GM18508 (cell line): Measurements from ENCODE around the gene PLEKHH1.

Experiments
- ATAC-seq: cut with Tn5 transposase; IDR thresholded peaks from one replicate; pipeline ENCODE4 v1.9.1; 2021; ENCODE audit warnings: moderate number of reproducible peaks; ENCODE audit not compliant: insufficient read depth, unreplicated experiment

PLEKHH1 gene

DNA sequence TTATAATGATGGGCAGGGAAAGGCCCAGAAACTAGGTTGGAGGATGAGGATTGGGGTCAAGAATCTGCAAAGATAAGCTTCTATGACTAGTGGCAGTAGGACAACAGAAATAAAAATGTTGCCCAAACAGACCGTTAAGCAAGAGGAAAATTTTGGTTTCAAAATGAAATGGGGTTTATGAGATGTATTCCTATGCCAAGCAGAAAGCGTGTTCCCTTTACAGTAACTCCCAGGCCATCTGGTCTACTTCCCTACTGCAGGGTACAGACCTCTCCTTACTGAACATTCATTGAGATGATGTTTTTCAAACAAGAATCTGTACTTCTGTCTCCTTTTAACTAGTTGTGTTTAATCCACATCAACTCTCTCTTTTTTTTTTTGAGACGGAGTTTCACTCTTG is 24.1 kb upstream of the PLEKHH1 start:
- no peak for ATAC-seq

DNA sequence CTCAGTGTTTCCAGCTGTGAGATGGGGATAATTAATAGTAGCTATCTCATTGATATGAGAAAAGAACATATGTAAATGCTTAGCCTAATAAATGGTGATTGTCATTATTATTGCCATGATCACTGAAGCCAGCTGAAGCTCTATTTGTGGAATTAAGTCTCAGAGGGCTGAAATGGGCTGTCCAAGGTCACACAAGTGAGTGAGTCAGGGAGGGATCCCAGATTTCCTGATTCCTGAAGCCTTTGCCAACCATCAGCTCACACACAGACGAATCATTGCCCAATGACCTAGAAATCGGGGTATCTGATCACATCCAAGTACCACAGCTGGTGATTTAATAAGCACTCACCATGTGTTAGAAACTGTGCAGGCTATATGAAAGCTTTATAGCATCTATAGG is 23.0 kb upstream of the PLEKHH1 start:
- ATAC-seq = no peak

DNA sequence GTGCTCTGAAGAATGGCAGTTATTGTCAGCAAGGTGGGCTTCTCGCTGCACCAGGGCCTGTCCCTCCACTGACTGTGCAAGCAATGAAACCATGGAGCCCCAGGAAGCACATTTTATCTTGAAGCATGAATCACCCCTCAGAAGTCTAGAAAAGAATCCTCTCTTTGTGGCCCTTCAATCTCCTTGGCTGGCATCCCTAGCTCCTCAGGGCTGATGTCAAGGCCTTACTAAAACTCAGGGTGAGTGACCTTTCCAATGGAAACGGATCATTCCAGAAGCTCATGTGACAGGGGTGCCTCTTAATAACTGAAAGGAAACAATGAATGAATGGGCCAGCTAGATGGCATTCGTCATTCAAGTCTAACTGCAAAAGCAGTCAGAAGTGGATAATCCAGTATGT is 22.3 kb upstream of the PLEKHH1 start:
- ATAC-seq = no peak

DNA sequence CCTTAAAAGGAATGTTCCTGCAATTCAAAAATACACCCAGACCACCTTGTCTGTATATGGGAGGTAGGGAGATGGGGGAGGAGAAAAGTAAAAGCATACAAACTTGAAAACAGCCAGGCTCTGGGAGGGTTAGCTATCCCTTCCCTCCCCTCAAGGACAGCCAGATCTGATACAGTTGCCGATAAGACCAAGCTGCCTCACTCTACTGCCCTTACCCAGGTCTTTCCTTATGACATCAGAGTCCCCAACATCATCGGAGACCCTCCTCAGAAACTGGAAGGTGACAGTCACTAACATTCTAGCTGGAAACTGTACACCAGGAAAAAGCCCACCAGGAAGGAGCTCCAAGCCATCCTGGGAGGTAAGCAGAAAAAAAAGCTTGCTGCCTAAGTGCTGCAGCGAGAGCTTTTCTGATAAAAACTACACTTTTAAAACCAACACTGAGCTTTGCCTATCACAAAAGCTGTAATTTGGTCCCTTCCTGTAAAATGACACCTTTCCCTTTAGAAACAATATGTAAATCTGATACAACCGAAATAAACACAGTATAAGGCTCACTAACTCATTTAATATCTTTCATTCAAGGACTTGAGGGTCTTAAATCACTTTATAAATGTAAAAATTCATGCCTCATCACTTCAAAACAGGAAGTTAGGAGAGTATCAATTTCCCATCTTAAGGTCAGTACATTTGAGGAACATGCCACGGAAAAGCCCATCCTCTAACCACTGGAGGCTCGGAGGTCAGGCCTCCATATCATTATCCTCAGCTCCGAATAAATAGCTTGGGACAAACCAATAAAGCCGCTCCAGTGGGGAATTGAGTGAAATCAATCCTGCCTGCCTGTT is 20.4 kb upstream of the PLEKHH1 start:
- ATAC-seq = no peak

DNA sequence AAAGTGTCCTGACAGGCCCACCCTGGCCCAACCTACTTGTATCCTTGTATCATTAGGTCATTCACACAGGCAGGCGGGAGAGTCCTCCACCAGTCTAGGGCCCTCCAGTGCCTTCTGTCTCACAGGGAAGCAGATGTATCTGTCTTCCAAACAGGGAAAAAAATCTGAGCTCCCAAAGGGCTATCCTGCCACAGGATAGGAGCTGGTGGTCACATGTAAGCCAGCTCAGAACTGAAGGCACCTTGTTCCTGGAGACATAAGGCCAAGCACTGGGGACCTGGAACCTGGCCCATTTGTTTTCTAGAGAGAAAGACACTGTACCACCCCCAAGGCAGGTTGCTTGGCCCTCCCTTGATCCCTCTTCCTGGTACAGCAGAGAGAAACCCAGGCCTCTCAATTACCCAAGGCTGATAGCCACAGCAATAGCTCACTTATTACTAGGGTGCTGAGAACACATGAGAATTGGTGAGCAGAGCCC is 19.4 kb upstream of the PLEKHH1 start:
- no peak for ATAC-seq

DNA sequence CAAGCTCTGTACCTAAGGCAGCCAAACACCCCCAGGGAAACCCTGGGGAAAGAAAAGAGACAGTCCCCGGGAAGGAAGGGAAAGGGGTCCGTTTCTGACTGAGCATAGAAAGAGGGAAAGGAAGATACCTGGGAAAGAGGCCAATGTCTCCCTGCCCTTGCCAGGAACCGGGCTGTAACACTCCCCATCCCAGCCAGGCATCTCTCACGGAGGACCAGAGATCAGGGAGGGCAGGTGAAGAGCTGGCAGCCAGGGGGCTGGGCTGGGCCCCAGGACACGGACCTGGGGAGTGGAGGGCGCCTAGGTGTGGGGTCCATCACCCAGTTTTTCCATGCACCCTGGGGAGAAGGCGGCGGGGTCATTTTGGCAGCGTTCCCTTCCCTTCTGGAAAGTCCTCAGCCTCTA is 18.9 kb upstream of the PLEKHH1 start:
- no peak for ATAC-seq

DNA sequence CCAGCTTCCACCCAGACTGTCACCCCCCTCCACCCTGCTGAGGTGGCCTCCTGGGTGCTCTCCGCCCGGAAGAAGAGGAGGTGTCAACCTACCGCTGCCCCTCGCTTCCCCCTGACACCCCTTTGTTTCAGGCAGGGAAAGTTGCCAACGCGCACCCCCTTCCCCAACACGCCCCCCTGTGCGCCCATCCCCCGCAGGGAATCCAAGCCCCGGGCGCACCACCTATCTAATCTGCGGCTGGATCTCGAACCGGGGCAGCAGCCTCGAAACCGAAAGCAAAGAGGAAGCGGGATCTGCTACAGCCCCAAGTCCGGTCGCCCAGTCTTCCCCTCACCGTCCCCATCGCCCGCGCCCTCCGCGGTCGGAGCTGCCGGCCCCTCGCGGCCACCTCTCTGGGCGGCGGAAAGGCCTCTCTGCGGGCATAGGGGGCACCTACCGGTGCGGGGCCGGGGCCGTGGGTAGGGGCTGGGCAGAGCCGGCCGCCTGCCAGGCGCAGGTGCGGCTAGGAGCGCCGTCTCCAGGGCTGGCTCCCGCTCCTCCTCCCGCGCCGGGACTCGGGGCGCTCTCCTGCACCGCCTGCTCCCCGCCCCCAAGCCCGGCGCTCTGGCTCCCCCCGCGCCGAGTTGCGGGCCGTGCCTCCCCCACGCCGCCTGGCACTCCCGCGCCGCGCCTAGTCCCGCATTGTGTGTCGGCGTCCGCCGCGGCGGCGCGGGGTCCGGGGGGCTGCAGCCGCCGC is 18.3 kb upstream of the PLEKHH1 start:
- ATAC-seq = no peak

DNA sequence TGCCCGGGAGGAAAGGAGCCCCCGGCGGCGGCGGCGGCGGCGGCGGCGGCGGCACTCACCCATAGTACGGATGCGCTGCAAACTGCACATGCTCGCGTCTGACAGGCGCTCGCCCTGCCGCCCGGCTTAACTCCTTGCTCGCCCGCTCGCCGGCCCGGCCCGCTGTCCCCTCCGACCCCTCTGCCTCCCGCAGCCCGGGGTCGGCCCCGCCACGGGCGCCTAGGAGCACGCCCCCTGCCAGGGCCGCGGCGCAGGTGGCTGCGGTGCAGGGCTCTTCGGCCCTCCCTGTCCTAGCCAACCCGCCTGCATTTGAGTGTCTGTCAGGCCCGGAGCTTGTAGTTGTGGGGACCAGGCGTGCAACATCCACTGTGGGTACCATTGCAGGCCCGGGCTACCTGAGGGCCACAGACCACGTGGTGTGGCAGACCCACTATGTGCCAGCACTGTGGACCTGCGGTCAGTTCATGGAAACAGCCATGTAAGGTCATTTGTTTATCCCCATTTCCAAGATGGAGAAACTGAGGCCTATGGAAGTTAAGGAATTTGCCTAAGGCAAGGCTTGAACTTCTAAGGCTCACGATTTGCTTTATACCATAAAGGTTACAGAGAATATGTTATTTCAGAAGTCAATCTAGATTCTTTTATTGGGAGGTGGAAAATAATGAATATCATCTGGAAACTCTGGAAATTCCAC is 17.6 kb upstream of the PLEKHH1 start:
- no peak for ATAC-seq

DNA sequence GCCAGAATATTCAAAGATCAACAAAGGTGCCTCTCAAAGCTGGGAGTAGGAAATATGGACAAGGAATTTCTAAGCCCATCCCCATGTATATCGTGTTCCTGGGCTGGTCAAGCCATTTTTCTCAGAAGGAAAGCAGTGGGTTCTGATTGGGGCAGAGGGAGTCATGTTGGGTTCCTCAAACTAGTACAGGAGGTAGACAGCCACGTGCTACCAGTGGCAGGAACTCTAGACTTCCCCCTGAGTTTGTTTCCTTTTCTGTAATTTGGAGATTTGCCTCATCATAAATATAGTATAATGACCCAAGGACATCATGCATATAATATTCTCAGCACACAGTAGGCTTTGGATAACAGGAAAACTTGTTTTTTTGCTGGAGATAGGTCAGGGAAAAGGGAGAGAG is 16.4 kb upstream of the PLEKHH1 start:
- no peak for ATAC-seq

DNA sequence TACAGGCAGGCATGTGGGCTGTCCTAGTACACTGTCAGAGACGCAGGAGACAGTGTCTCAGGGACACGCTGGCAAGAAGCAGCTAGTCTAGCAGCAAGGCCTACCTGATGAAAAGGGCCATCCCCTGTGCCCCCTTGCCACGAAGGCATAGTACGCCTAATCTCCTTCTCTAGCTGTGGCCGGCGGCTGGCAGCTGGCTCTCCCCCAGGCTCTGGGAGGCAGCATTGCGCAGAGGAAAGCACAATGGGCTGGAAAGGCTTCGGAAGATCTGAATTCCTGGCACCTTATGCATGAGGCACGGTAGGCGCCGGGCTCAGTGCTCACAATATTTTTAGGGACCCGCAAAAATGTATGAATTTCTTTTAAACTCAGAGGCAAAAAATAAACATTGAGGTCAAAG is 16.0 kb upstream of the PLEKHH1 start:
- no peak for ATAC-seq

DNA sequence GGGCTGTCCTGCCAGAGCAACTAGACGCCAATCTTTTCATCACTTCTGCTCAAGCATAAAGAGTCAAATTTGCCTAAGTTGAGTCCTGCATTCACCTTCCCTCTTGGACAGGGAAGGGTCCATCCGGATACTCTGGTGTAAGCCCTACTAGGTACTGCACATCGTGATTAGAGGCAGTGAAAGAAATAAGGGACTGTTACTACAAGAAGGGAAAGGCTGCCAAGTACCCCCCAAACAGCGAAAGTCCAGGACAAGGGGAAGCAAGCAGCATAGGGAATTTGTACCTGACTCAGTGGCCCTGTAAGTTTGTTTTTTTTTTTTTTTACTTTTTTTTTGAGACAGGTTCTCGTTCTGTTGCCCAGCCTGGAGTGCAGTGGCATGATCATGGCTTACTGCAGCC is 13.7 kb upstream of the PLEKHH1 start:
- ATAC-seq = no peak

DNA sequence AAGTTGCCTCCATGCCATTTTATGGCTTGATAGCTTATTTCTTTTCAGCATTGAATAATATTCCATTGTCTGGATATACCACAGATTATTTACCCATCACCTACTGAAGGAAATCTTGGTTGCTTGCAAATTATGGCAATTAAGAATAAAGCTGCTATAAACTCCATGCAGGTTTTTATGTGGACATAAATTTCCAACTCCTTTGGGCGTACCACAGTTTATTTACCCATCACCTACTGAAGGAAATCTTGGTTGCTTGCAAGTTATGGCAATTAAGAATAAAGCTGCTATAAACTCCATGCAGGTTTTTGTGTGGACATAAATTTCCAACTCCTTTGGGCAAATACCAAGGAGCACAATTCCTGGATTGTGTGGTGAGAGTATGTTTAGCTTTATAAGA is 12.6 kb upstream of the PLEKHH1 start:
- ATAC-seq = no peak

DNA sequence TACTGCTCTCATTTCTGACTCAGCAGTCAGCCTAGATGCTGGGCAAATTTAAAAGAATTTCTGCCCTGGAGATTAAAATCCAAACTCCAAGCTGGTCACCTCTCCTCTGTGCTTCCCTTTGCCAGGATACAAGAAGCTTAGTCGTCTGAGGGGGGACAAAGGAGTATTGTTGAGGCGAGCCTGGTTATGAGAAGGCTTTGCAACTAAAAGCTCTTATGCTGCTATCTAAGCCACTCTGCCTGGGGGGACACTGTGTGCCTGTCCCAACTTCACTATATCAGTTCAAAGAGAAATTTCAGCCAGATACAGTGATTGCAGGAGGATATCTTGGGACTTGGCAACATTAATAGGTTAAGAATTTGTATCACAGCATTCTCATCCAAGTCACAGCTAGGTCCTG is 10.8 kb upstream of the PLEKHH1 start:
- no peak for ATAC-seq

DNA sequence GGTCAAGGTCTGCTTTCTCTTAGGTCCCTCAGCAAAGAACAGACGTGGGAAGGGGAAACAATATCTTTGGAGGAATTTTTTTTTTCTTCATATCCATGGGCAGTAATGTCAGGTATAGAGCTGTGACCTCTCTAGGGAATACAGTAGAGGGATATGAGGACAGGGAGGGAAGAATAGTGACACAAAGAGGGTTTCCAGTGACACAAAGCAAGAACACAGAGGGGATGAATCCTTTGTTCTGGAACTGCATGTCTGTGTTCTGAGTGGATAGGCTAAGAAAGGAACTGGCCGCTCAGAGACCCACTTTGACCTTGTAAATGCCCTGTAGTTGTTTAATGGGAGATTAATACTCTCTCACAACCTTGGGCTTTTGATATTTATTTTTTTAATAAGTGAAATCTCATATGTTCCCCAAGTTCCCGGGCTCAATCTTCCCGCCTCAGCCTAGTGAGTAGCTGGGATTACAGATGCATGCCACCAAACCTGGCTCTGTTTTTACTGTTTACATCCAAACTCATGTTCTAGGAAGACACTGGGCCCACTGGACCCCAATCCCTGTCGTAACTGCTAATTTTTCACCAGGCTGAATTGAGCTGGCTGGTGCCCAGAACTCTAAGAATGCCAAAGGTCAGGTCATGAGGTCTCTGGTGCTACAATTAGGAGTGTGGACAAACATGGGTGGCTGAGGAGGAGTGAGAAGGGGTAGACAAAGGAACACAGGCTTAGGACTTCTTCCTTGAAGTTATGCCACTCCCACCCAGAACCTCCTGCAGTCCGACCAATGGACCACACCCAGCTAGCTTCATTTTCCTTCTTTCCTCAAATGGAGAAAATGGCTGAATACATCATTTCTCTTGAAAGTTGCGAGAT is 9.1 kb upstream of the PLEKHH1 start:
- no peak for ATAC-seq

DNA sequence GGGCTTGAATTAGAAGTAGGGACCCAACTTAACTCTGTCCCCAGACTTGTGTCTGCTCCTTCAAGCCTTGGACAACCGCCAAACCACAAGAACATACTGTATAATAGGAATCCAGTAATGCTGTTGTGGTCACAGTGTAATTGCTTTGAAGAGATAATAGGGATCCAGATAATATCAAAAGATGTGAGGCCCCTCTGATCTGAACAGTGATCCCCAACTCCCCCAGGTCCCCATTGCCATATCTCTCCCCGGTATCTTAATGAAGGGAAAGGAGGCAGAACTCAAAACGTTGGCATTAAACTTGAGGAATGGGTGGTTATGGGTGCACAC is 8.5 kb upstream of the PLEKHH1 start:
- ATAC-seq = no peak

DNA sequence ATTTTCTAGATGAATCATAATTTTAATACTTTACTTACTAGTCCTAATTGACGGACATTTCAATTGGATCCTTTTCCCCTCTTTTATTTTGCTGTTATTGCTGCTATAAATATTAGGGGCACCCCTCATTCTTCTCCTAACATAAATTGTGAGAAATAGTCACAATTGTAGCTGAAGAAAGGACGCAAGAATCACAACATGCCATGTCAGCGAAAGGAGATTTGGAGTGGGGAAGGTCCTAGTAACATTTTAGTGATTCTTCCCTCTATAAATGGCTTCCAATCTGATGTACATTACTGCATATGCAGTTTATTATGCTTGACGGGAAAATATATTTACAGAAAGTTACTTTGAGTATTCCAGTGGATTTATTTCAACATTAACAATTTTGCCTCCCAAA is 7.7 kb upstream of the PLEKHH1 start:
- ATAC-seq = no peak

DNA sequence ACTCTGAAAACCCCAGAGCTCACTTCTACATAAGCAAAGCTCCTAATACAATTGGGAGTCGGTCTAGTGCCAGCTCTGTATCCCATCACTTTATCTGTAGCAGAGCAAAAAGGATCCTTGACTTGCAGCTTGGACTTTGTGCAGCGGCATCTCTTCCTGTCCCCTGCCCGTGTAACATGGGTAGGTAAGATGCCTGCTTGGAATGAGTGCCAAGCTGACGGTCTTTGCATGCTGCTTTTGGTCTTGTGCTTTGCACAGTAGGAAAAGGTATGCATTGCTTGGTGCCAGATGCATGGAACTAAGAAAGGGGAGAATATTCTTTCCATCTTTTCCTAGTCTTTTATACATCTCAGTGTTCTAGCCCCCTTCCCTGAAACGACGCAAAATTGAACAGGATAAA is 6.9 kb upstream of the PLEKHH1 start:
- no peak for ATAC-seq

DNA sequence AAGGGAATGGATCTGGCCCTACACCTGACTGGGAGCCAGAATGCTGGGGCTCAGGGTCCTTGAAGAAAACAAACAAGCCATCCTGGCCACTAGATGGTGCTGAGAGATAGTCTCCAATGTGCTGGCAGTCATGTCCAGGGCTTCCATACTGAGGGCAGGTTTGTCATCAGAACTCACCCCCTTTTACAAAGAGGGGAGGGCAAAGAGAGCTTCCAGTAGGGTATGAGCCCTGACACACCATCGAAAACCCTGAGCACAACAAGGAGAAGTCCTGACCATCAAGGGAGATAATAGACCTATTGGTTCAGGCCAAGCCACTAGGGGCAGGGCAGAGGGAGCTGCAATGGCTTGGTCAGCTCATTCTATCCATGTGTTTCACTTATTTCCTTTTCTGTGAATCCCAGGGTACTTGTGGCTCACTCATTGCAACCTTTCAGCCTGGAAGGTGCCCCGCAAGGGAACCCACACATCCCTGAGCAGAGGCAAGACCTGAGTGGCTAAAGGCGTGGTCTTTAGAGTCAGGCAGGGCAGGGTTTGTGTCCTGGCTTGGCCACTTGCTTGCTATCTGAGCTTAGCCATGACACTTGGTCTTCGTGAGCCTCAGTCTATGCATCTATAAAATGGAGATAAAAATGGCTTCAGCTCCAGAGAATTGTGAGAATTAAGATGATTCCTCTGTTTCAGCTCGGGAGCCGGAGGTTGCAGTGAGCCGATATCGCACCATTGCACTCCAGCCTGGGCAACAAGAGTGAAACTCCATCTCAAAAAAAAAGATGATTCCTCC is 6.2 kb upstream of the PLEKHH1 start:
- no peak for ATAC-seq

DNA sequence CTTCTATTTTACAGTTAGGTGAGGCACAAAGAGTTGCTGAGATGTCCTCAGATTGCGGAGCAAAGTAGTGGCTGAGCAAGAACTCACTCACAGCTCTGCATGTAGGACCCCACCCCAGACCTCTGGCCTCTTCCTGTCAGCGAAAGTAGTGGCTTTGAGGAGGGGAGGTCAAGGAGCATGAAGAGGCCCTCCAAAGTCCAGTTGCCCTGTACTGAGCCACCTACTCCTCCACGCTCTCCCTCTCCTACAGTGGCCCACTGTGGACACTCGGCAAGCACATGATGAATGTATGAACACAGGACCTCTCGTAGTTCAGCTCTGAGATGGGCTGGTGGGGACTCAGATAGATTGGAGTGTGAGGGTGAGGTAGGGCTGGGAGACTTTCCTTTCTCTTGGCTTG is 5.3 kb upstream of the PLEKHH1 start:
- ATAC-seq = no peak

DNA sequence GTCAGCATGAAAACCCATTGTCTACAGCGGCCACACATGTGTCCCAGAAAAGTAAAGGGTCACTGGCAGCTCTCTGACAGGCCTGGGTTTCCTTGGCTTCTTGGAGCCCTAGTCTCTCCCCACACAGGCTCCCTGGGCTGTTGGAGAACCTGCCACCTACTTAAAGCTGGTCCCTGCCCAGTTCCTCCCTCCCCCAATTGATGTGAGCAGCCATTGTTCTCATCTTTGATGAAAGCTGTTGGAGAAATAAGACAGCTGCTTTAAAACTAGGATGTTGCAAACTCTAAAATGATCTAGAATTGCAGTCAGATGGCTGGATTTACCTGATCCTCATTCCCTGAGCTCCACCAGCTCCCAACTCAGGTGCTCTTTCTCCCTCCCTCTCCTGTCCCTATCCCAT is 4.8 kb upstream of the PLEKHH1 start:
- ATAC-seq = no peak
